Measurements from ENCODE around the gene ERCC5.

ERCC5 gene

DNA sequence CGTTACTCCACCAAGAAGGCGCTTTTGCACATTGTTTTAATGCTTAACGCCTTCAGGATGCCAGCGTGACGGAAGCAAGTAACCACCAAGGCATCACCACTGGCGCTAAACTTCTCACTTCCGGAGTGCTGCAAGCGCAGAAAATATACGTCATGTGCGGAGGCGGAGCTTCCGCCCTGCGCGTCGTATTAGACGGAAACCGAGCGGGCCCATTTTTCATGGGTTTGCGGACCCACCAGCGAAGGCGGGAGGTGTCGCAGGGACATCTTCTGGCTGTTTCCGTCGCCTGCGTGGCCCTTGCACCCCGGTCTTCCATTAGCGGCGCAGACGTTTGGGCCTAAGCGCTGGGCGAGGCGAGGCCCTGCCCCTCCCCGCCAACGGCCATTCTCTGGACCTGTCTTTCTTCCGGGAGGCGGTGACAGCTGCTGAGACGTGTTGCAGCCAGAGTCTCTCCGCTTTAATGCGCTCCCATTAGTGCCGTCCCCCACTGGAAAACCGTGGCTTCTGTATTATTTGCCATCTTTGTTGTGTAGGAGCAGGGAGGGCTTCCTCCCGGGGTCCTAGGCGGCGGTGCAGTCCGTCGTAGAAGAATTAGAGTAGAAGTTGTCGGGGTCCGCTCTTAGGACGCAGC, at the start of gene ERCC5:
TSS of gene ERCC5 (plus strand) at position 403 of the 631 bp plus-strand sequence. CDS start 235 bp downstream, outside the sequence.
- no peak for TF ChIP-seq GATA3 (IDR thresholded peaks at IDR 0.05; ENCODE audit: low read depth, low read length)

DNA sequence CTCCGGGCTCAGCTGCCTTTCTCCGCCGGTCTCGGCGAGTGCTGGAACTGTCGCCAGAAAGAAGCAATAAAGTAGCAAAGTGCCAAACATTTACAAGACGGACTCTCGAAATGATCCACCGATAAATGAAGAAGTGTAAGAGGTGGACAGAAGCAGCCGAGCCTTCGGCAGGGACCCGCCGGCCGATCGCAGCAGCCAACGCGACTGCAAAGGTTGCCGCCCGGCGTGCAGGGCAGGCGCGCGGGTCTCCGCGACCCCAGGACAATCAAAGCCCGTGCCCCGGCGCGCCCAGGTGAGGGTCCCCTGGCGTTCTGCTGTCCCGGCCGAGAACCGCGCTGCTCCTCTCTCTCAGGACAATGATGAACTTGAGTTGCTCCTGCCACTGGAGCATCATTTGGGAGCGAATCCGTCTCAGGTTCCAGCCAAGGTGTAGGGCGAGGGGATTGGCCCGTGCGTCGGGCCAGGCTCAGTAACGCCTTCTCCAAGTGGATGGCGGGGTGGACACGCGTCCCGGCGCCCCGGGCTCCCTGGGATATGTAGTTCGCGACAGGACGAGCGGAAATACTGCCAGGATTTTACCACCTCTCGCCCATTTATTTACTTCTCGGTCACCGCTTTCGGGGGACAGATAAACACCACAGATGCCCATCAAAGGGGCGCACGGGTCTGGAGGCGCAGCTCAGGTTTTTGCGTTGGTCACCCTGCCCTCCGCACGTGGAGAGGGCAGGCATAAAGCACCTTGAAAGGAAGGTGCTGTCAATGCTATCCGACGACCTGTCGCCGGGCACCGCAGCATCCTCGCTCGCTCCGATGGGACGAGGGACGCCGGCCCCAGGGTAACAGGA, 47.0 kb upstream of the ERCC5 start, which contains the start of the genes BIVM and POGLUT2:
TSS of gene BIVM (plus strand) at position 539 of the 845 bp plus-strand sequence. CDS start 8,149 bp downstream, outside the sequence.
TSS of gene POGLUT2 (minus strand) at position 396 of the 845 bp plus-strand sequence. CDS start at position 90, 306 bp downstream.
- TF ChIP-seq GATA3 (IDR thresholded peaks at IDR 0.05; ENCODE audit: low read depth, low read length) (no peak), GATA2 (IDR thresholded peaks at IDR 0.05; ENCODE audit: low read depth, low read length) (no peak)

DNA sequence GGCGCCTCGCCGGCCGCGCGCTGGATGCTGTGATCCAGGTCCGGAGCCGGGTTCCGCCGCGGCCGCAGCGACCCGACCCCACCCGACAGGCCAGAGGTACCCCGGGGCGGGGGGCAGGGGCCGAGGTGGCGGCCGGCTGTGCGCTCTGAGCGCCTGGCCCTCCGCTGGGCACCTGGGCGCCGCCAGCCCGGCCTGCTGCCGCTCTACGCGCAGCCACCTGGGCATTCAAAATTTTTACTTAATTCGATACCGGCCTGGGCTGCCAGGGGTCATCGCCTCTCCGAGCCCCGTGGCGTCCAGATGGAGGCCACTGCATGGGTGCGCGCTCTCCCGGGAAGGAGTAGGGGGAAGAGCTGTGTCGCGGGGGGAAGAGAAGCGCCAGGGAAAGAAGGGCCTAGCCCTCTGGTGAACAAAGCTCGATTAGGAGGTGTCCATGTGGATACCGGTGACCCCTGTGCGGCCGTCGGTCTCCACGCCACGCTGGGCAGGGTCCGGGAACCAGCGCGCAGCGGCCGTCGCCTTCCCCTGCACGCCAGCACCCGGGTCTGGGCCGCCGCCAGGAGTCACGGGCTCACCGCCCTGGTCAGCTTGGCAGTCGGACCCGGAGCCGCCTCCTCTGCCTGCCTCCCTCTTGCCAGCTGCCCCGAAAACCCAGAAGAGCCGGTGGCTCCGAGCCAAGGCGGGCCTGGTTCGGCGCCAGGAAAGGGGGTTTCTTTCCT, 46.2 kb upstream of the ERCC5 start:
- TF ChIP-seq GATA2 (IDR thresholded peaks at IDR 0.05; ENCODE audit: low read depth, low read length) (no peak), GATA3 (IDR thresholded peaks at IDR 0.05; ENCODE audit: low read depth, low read length) (no peak)

DNA sequence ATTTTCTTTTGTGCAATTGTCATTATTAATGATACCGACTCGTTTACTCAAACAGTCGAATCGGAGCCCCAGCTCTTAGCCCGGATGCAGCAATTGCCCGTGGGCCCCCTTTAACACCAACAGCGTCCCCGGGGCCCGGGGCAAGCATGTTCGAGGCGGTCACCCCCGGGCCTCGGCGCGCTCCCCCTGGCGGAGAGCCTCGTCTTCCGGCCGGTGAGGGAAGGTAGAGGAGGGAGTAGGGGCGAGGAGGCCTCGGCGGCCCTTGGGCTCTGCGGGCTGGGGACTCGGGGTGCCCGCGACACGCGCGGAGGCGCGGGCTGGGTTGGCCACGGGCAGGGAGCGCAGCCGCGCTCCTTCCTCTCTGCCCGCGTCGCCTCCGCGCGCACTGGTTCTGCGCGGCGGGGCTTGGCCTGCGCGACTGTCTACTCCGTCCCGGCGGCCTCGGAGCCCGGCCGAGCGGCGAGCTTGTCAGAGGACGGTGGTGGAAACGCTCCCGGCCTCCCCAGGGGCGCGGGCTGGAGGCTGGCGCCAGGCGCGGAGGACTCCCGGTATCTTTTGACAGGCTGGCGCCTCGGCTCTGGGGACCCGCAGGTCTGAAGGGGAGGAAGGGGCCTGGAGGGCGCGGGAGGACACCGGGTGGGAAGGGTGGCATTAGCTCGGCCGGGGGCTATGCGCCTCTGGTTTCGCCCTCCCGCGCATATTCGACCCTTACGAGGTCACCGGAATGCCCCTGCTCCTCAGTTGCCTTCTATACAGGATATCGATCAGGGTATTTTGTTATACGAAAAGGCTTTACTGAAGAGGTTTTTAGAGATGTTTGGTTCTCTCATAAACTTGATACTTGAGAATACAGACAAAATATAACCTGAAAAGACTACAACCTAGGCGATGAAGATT, 45.4 kb upstream of the ERCC5 start:
- TF ChIP-seq GATA2 (IDR thresholded peaks at IDR 0.05; ENCODE audit: low read depth, low read length) (no peak), GATA3 (IDR thresholded peaks at IDR 0.05; ENCODE audit: low read depth, low read length) (no peak)

DNA sequence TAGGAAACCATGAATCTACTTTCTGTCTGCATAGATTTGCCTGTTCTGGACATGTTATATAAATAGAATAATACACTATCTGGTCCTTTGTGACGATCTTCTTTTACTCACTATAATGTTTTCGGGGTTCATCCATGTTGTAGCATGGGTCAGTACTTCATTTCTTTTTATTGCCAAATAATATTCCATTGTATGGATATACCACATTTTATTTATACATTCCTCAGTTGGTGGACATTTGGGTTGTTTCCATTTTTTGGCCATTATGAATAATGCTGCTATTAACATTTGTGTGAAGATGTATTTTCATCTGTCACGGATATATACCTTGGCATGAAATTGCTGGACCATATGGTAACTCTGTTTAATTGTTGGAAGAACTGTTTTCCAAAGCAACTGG, 40.2 kb upstream of the ERCC5 start:
- TF ChIP-seq GATA3 (IDR thresholded peaks at IDR 0.05; ENCODE audit: low read depth, low read length) (no peak), GATA2 (IDR thresholded peaks at IDR 0.05; ENCODE audit: low read depth, low read length) (no peak)

DNA sequence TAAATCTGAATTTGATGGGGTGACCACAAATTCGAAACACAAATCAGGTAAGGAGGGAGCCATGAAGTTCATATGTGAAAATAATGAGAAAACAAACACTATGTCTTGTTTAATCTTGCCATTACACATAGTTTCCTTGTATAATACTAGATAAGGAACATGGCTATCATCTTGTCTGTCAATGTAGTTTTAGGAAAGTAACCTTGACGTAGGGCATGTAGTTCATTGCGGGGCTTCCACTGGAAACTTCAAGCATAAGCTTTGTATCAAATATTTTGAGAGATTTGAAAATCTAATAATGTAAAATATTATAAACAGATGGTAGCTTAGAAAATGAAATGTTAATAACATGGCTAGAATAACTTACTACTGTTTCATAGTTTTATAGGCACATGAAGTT, 38.1 kb upstream of the ERCC5 start:
- TF ChIP-seq GATA2 (IDR thresholded peaks at IDR 0.05; ENCODE audit: low read depth, low read length) (no peak), GATA3 (IDR thresholded peaks at IDR 0.05; ENCODE audit: low read depth, low read length) (no peak)

DNA sequence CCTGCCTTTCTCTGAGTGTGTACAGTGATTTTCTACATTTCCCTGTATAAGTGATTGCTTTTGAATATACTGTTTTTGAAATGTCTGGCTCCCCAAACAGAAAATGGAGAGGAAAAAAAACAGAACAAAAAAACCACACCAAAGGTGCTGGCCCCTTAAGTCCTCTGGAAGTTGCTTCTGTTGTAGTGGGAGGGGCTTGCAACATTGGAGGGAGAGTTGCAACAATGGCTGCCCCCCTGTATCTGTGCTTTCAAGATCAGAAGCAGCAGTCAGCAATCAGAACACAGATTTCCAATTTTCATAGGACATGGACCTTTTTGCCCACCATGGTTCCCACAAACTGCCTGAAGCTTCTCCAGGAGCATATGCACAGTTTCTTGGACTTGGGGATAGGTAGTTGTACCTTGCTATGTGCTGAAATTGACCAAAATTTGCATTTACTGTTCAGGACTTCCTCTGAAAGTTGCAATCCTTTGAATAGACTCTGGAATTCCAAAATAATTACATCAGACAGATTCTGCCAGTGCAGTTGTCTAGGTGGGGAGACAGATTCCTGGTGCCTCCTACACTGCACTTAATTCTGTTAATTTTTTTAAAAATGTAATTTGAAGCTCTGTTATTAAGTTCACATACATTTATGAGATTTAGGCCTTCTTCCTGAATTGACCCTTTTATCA, 33.1 kb upstream of the ERCC5 start:
- TF ChIP-seq GATA2 (IDR thresholded peaks at IDR 0.05; ENCODE audit: low read depth, low read length) (no peak), GATA3 (IDR thresholded peaks at IDR 0.05; ENCODE audit: low read depth, low read length) (no peak)

DNA sequence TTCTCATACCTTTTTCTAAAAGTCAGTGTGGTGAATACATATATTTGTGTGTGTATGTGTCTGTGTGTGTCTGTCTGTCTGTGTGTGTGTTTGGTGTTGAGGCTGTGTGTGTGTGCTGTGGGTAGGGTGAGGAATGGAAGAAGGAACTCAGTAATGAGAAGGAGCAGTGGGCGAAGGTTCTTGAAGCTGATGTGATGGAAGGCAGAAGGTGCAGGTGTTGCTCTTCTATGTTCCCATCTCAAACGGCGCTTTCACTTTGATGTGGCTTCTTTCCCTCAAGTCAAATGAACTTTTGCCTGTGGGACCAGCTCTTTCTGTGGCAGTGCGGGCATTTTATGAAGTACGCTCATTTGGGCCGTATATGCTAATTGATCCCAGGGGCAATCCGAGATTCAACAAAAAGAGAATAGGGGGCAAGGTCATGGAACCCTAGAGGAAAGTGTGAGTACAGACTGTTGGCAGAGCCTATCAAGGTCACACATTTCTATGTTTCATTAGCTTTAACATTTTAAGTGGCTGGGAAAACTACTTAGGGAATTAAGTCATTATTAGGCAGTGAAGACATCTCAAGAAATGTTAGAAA, 31.7 kb upstream of the ERCC5 start:
- TF ChIP-seq GATA3 (IDR thresholded peaks at IDR 0.05; ENCODE audit: low read depth, low read length) (no peak), GATA2 (IDR thresholded peaks at IDR 0.05; ENCODE audit: low read depth, low read length) (no peak)

DNA sequence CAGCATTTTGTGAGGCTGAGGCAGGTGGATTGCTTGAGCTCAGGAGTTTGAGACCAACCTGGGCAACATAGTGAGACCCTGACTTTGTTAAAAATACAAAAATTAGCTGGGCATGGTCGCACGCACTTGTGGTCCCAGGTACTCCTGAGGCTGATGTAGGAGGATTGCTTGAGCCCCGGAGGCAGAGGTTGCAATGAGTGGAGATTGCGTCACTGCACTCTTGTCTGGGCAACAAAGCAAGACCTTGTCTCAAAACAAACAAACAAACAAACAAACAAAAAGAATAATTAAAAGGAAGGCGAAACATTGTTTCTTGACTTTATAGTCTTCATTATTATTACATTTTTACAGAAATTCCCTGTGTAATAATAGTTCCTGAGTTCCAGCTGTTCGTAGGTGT, 31.0 kb upstream of the ERCC5 start:
- no peak for TF ChIP-seq GATA3 (IDR thresholded peaks at IDR 0.05; ENCODE audit: low read depth, low read length)
- no peak for TF ChIP-seq GATA2 (IDR thresholded peaks at IDR 0.05; ENCODE audit: low read depth, low read length)

DNA sequence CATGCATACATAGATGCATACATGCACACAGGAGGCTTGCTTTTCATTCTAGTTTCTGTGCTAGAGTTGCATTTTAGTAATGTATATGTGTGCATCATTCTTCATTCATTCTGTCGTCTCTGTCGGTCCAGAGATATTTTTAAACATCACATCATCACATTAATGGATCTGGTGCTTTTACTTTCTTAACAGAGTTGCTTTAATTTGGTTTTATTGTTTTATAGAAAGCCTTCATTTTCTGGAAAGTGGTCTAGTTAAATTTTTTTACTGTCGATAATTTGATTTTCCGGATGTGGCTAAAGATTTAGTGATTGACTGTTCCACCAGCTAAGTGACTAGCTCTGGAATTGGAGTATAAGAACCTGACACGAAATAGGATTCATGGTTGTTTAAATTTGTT, 30.0 kb upstream of the ERCC5 start:
- TF ChIP-seq GATA3 (IDR thresholded peaks at IDR 0.05; ENCODE audit: low read depth, low read length), result no peak
- no peak for TF ChIP-seq GATA2 (IDR thresholded peaks at IDR 0.05; ENCODE audit: low read depth, low read length)

DNA sequence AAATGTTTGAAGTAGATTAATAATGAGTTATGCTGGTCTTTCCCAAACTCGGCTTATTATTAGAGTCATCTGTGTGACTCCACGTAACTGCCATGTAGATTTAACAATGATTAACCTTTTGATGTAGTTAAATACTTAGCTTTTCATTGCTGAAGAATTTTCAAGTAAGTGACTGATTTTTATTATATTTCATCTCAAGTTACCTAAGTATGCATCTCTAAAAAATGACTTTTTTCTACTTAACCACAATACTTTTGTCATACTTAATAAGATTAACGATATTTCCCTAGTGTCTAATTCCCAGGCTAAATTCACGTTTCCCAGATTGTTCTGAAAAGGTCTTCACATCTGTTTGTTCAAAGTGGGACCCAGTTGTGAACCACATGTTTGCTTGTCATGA, 29.1 kb upstream of the ERCC5 start:
- TF ChIP-seq GATA2 (IDR thresholded peaks at IDR 0.05; ENCODE audit: low read depth, low read length) (no peak), GATA3 (IDR thresholded peaks at IDR 0.05; ENCODE audit: low read depth, low read length) (no peak)

DNA sequence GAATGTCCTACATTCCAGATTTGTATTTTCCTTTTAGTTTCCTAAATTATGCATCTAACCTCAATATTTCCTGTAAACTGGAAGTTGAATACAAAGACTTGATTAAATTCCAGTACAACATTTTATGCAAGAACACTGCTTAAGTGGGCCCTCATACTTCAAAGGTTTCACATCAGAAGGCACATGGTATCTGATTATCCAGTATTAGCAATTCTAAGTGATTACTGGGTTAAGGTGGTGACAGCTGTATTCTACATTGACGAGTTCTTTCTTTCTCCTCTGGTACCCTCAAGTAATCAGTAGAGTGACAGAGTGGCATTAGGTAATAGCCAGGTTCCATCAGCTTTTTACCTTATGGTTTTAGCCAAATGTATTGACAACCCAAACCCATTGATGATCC, 28.6 kb upstream of the ERCC5 start:
- TF ChIP-seq GATA2 (IDR thresholded peaks at IDR 0.05; ENCODE audit: low read depth, low read length) (no peak), GATA3 (IDR thresholded peaks at IDR 0.05; ENCODE audit: low read depth, low read length) (no peak)

DNA sequence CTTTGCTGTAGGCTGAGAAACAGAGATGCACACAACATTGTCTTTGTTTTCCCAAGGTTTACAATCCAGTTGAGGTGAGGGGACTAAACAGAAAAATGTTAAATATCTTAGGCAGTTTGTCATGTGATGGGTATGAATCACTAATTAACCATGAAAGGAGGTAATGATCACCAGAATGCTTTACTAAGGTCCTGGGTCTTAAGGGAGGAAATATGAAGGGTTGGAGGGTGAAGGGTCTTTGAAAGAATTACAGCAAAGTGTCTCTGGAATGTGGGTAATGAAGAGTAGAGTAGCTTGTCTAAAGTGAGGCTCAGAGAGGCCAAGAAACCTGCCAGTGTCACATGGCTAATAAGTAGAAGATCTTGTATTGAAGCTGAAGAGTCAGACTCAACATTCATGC, 27.9 kb upstream of the ERCC5 start:
- TF ChIP-seq GATA2 (IDR thresholded peaks at IDR 0.05; ENCODE audit: low read depth, low read length) (no peak), GATA3 (IDR thresholded peaks at IDR 0.05; ENCODE audit: low read depth, low read length) (no peak)

All from SH-SY5Y (cell line).